HG02852 (cell line): ENCODE measurements around the gene CAMK1D.
A peak's percentile ranks its signal among the peaks of the same experiment; 100 is the strongest.

Experiments
- ATAC-seq: cut with Tn5 transposase; IDR thresholded peaks from one replicate; pipeline ENCODE4 v1.9.1; 2021; ENCODE audit warnings: mild to moderate bottlenecking, moderate library complexity; ENCODE audit not compliant: unreplicated experiment

The CAMK1D gene

DNA sequence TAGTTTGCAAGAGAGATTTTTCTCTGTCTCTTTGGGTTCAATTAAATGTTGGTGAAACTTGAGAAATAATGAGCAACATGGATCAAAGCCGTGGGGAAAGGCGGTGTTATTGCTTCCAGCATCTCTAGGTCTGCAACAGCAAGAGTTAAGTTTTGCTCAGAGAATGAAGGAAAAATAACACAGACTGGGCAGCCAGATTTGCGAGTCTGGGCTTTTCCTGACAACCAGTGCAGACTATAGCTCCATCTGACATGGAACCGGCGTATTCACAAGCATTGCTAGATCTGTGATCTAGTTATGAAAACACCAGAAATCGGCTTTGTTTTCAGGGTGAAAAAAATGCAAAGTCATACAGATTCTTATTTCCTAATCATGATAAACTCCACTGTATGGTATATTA lies 110.4 kb downstream of the CAMK1D start:
- ATAC-seq = no peak

DNA sequence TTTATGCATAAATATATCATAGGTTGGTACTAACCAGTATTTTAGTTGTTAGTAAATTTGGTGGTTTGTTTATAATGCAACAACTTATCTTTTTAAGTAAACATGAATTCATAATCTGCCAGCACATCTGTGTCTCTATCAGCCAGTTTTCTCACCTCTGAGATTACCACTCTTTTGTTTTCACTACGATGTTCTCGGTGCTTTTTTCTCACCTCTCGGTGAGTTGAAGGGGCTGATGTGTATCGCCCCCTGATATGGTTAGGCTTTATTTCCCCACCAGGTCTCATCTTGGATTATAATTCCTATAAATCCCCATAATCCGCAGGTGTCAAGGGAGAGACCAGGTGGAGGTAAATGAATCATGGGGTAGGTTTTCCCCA lies 114.1 kb downstream of the CAMK1D start:
- no peak for ATAC-seq

DNA sequence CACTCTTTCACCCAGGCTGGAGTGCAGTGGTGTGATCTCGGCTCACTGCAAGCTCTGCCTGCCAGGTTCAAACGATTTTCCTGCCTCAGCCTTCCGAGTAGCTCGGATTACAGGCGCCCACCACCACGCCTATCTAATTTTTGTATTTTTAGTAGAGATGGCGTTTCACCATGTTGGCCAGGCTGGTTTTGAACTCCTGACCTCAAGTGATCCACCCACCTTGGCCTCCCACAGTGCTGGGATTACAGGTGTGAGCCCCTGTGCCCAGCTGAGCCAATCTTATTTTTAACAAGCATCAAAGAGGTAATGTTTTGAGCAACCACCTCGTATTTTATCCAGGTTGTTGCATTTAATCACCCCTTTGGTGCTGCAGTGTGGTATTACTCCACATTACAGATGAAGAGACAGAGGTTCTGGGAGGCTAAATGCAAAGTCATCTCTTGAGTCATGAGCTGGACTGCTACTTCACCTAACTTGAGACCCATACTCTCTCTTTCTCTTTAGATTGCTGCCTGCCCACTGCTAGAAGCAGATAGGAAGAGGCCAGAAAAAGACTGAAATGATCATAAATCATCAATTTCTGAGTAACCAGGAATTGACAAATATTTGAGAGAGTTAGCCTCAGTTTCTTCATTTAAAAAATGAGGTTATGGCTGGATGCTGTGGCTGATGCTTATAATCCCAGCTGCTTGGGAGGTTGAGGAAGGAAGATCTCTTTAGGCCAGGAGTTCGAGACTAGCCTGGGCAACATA lies 116.2 kb downstream of the CAMK1D start:
- no peak for ATAC-seq

DNA sequence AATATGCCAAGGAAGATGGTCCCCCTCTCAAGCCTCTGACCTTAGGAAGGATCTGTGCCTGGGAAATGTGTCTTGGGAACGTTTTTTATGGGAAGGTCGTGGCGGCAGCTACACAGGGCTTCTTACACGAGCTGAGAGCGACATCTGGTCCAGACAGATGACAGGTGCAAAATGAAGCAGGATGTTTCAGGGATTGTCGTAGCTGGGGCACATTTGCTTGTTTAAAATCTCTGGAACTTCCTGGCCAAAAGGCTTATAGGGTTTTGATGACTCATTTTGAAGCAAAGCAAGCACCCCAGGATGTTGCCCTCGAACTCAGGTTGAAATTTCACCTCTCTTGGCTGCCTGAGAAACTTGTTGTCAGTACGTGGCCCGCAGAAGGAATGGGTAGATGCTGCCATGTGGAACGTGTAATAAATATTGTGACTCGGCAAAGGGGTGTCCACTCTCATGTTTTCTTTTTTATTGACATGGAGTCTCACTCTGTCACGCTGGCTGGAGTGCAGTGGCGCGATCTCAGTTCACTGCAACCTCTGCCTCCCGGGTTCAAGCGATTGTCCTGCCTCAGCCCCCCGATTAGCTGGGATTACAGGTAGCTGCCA lies 117.5 kb downstream of the CAMK1D start:
- no peak for ATAC-seq

DNA sequence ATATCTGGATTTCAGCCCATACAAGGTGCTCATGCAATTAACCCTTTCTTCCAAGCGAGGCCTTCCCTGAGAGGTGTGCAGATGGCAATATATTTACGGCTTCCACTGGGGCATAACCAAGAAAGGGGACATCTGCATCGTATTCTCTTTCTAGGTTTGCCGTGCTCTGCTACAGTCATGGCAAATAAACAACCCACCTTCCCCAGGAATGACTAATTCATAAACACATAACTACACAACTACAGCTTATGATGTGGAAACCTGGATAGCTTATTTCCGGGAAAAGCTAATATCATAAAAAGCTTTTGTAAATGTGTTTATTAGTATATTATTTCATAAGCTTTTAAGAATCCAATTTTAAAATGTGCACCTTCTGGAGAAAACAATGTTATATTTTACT lies 120.0 kb downstream of the CAMK1D start:
- ATAC-seq = no peak

DNA sequence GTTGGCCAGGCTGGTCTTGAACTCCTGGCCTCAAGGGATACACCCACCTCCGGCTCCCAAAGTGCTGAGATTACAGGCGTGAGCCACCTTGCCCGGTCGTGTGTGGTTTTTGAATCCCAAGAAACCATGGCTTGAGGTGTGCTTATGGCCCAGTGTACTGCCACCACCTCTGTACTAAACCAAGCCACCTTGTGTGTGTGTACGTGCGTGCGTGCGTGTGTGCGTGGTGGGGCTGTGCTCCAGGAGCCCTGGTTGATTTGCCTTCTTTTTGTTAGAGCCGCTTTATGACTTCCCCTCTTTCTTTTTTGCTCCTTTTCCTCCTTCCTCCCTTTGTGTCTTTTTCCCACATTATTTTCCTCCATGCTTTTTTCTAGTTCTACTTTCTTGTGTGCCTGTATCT lies 121.4 kb downstream of the CAMK1D start:
- no peak for ATAC-seq

DNA sequence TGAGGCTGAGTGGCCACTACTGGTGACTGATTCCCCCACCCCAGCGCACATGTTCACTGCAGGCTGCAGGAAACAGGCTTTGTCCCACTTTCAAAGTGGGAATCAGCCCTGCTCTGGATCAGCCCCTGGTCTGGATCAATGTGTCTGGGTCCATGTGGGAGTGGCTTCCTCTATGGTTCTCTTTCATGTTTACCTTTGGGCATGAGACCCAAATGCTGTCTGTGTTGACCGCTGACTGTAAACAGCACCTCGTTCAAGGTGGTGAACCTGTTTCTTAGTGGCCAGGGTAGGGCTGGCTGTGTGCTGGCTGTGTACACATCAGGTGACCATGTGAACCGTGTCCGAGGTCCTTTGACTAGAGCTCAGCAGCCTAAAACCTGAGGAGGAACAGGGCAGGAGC lies 121.8 kb downstream of the CAMK1D start:
- ATAC-seq = no peak

DNA sequence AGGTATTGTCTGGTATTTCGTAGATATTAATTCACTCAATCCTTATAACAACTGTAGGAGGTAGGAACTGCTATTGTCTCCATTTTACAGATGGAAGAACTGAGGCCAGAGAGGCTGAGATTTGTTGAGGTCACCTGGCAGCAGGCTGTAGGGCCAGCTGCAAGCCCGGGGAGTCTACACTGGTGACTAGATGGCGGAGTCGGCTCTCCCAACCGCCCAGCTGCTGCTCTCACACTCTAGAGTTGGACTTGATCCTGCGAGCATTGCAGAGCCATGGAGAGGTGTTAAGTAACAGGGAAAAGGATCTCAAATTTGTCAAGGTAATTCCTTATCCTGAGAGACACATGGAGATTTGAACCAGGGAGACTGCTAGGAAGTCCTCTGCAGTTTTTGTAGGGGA lies 124.1 kb downstream of the CAMK1D start:
- no peak for ATAC-seq

DNA sequence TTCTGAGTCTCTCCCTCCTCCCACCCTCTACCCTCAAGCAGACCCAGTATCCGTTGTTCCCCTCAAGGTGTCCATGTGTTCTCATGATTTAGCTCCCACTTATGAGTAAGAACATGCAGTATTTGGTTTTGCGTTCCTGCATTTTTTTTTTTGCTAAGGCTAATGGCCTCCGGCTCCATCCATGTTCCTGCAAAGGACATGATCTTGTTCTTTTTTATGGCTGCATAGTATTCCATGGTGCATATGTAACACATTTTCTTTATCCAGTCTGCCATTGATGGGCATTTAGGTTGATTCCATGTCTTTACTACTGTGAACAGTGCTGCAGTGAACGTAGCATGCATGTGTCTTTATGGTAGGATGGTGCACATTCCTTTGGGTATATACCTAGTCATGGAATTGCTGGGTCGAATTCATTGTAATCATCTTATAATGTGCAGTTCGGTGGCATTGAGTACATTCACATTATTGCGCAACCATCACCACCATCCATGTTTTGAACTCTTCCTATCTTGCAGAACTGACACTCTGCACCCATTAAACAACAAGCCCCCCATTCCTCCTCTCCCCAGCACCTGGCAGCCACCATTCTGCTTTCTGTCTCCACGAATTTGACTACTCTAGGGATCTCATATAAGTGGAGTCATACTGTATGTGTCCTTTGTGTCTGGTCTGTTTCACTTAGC lies 125.5 kb downstream of the CAMK1D start:
- no peak for ATAC-seq

DNA sequence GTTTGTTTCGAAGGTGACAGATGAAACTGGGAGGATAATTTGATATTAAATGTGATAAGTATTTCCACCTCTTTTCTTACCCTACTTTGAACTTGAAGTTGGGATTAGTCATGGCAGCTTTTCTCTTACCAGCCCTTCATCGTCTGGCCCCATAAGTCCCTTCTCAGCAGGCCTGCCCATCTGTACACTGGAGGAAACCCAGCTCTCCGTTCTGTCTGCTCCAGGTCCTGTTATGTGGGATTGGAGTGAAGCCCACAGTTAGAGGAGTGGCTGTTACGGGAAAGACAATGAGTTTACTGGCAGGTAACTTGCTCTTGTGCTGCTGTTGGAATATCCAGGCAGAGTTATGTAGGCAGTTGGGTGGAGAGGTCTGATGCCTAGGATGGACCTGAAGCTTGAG lies 127.3 kb downstream of the CAMK1D start:
- no peak for ATAC-seq

DNA sequence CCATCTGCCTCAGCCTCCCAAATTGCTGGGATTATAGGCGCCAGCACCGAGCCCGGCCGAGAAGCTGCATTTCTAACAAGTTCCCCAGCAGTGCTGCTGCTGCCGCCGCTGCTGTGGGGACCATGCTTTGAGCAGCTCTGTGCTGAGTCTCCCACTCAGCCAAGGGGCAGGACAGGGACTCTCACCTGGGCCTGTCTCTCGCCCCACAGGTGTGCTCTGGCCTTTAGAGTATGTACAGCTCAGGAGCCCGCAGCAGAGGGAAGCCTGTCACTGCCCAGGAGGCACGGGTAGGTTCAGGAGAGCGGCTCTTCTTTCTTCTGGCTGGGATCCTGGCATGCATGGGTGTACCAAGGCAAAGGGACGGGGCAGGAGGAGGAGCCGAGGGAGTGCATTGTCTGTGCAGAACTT lies 130.1 kb downstream of the CAMK1D start:
- no peak for ATAC-seq

DNA sequence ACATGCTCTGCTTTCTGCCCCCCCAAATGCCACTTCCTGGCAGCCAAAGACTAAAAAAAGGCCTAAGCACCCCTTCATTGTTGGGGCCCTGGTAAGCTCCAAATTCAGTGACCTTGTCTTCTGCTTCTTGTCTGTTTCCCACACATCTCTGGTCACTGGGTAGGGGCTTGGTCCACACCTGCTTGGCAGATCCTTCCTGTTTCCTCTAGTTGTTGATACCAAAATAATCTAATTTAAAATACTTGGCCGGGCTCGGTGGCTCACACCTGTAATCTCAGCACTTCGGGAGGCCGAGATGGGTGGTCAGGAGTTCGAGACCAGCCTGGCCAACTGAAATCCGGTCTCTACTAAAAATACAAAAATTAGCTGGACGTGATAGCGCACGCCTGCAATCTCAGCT lies 130.6 kb downstream of the CAMK1D start:
- no peak for ATAC-seq

DNA sequence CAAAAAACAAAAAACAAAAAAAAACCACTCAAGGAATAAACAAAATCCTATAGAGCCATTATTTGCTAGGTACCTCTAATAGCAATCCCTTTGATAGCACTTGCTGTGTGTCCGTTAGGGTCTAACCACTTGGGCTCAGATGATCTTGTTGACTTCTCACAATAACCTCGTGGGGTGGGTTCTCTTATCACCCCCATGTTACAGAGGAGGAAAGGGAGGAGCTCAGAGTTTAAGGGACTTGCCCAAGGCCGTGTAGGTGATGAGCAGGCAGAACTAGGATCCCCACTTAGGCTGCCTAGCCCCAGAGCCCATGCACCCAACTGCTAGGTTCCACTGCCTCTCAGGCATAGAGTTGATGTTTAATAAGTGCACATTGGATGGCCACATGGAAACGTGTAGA lies 131.1 kb downstream of the CAMK1D start:
- ATAC-seq = no peak

DNA sequence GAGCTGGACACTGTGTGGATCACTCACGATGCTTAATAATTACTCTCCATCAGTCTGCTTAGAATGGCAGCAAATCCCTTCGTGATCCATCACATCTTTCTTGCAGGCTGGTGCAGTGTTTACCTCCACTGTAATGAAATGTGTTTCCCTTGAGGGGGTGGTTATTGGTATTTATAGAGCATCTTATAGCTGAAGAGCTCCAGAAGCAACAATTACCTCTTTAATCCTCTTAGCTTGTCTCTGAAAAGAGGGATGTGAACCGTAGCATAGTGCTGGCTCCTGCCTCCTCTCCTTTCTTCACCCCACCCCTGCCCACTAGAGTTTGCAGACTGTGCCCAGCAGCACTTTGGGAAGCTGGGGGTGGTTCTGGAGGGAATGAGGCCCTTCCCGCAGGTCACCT lies 132.6 kb downstream of the CAMK1D start:
- ATAC-seq = no peak

DNA sequence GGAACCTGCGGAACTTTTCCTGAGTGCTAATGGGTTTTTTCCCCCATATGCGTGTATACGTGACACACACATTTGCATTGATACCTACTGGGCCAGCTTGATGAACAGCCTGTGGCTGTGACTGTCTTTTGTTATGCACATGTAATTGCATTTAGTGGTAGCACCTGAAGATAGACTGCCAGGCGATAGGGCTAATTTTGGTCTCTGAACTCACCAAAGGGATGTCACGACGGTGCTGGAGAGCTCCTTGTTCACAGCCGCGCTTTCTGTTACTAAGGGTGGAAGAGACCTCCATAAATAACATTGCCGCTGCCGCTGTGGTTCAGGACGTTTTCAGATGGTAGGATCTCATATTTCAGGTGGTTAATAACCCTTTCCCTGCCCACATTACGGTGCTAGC lies 133.2 kb downstream of the CAMK1D start:
- no peak for ATAC-seq

DNA sequence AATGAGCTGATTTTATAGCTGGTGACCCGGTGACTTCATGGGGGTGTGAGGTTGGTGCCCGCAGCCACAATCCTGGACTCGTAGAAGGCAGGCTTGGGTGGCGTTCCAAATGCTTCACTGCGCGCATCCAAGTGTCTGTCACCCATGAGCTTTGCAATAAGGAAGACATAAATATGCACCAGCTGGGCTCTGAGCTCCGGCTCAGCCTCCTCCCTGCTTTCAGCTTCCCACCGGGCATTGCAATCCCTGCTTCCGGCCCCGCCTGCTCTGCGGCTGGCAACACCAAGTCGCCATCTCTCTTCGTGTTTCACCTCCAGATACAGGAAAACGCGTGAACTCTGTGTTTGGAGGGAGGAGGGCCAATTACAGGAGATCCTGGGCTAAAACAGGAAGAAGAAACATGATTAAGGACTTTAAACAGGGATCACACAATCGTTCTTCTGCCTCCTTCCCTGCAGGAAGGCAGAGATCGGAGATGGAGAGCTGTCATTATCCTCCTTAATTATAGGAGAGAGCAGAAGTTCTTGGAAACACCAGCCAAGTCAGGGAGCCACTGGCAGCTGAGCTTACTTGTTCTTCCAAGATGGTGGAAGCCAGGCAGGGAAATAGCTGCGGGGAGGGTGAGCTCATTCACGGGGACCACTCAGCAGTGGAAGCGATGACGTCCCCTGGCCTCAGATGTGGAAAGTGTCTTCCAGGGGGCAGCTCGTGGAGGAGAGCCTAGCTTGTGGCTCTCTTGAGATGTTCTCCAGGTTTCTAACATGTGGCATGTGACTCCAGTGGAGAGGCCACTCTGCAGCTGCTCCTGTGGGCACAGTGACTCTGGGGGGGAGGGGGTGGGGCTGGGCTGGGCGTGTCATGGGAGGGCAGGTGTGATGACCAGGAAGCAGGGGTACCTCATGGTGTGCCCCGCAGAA lies 134.9 kb downstream of the CAMK1D start:
- no peak for ATAC-seq

DNA sequence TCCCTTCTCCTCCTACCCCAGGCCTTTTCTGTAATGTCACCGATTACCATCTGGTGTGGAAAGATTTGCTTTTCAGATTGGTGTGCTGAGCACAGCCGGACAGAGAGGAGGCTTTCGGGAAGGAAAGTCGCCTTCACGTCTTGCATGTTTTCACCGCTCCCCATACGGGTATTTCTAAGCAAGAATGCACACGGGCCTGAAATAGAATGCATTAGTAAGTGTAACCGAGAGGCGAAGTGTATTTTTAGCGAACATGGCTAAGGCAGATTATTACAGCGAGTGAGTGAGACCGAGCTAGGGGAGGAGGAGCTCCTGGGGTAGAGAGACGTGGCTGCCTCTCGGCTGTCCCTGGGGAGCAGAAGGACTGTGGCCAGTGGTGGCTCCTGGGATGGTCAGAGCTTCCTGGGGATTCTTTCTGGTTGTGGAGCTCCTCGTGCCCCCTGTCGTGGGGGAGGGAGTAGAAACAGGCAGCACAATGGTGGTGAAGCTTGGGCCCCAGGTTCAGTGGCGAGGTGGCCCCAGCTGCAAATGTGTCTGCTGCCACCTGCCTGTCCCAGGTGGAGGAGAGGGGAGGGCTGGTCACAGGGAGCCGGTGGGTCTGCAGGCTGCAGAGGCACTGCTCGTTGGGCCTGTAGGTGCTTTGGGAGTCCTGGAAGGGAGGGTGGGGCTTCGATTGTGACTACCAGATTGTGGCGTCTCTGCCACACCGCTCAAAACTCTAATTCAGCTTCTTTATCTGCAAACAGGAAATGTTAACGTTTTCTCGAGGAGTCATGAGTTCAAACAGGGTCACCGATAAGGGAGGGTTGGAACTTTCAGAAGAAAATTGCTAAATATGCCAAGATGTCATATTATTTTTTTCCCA lies 135.8 kb downstream of the CAMK1D start:
- peak; percentile 77 for ATAC-seq

DNA sequence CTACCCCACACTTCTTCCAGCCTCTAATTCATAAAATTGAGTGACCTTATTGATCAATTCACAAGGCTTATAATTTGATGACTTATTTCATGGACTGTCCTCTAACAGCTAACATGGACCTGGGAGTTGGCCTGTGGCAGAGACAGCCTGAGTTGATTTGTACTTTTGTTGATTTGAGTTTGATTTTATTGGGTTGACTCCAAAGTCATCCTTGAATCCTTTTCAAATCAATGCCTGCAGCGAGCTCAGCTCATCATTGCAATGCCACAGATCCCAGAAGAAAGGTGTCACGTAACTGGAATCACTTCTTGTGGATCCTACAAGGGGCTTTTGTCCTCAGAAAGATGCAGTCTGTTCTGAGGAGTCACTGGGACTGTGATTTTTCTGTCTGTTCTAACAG lies 138.0 kb downstream of the CAMK1D start:
- ATAC-seq = no peak

DNA sequence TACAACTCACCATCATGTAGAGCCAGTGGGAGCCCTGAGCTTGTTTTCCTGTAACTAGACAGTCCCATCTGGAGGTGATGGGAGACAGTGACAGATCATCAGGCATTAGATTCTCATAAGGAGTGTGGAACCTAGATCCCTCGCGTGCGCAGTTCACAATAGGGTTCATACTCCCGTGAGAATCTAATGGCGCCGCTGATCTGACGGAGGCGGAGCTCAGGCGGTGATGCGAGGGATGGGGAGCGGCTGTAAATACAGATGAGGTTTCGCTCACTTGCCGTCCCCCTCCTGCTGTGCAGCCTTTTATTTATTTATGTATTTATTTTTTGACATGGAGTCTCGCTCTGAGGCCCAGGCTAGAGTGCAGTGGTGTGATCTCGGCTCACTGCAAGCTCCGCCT lies 139.3 kb downstream of the CAMK1D start:
- ATAC-seq = no peak

DNA sequence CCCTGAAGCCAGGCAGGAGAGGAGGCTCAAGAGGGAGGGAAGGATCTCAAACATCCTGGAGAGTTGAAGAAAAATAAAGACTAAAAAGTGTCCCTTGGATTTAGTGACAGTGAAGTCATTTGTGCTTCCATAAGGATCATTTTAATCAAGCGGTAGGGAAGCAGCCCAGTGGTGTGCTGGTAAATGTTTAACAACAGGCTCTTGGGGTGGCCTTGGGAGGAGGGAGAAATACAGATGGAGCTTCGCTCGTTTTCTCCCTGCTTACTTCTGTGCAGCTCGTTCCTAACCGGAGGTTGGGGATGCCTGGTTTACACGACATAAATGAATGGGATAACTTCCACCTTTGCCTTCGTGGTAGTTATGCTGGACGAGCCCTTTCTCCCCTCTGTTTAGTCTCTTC lies 140.0 kb downstream of the CAMK1D start:
- ATAC-seq = no peak
